T-cell (primary cell): ENCODE results near the gene CSNK1D. TPM values are rescaled to one million over a fixed set of nuclear protein-coding genes. Genes with fewer than 3 reads are reported as not detected.

Experiments used
- ATAC-seq, 4 experiments: fragments of 200-7000 bp in 3 of 4; fragments of 150-1000 bp in 1 of 4; cut with Tn5 transposase; replicated peaks in 1 of 4; 1 replicate in 3 of 4; 2 replicates in 1 of 4; pipeline ENCODE4 v1.10.0; 2021; ENCODE audit warnings: moderate library complexity in 3 of 4, mild to moderate bottlenecking in 2 of 4, moderate number of reproducible peaks in 1 of 4
- CTCF ChIA-PET, 2 donors: fragments of 300-600 bp; sonication (Branson Sonifier 250); formaldehyde crosslinking; loops; one replicate each; lab custom pipeline; 2022; ENCODE audit warnings: antibody characterized with exemption in 2 of 2; lab: Charles Lee
- POLR2A ChIA-PET, 2 donors: fragments of 300-600 bp; sonication (Branson Sonifier 250); formaldehyde crosslinking; loops; one replicate each; lab custom pipeline; 2022; ENCODE audit warnings: antibody characterized with exemption in 2 of 2; lab: Charles Lee
- DNase-seq, 35 experiments: peaks; one replicate each; pipeline versions ENCODE4 v3.0.0 to v3.0.0-alpha.2; 2013 to 2023
- H3K27ac ChIP-seq: one replicate; pipeline ENCODE4 v1.5.1; 2013; ENCODE audit warnings: low read length
- H3K27me3 ChIP-seq, 2 experiments: replicated peaks in 1 of 2; 1 replicate in 1 of 2; 2 replicates in 1 of 2; pipeline versions ENCODE4 v1.6.1 to v1.7.0; 2013; ENCODE audit warnings: low read length in 1 of 2, mixed read lengths in 1 of 2; ENCODE audit not compliant: control insufficient read depth in 2 of 2, insufficient read depth in 2 of 2; ENCODE audit errors: extremely low read depth in 1 of 2
- H3K36me3 ChIP-seq, 2 donors: 1 replicate in 1 of 2; 2 replicates in 1 of 2; pipeline versions ENCODE4 v1.6.1 to v1.7.0; 2013; ENCODE audit warnings: low read length in 1 of 2; ENCODE audit not compliant: control insufficient read depth in 2 of 2, insufficient read depth in 1 of 2; ENCODE audit errors: extremely low read depth in 1 of 2
- H3K4me1 ChIP-seq, 2 experiments: 1 replicate in 1 of 2; 2 replicates in 1 of 2; pipeline versions ENCODE4 v1.6.1 to v1.7.0; 2013; ENCODE audit warnings: low read length in 2 of 2, mixed read lengths in 1 of 2; ENCODE audit not compliant: insufficient read depth in 2 of 2, control insufficient read depth in 1 of 2; ENCODE audit errors: extremely low read depth in 1 of 2
- H3K4me3 ChIP-seq, 2 donors: 1 replicate in 1 of 2; 2 replicates in 1 of 2; pipeline versions ENCODE4 v1.5.1 to v1.7.0; 2013; ENCODE audit warnings: mild to moderate bottlenecking in 2 of 2, low read length in 1 of 2, moderate library complexity in 1 of 2; ENCODE audit not compliant: control insufficient read depth in 1 of 2; ENCODE audit errors: extremely low read depth in 1 of 2
- H3K9me3 ChIP-seq: 2 replicates; pipeline ENCODE4 v1.7.0; 2013
- H3K27ac Mint-ChIP-seq, 2 donors: one replicate each; pipeline ENCODE4 v1.8.0; 2020 to 2021; ENCODE audit warnings: mild to moderate bottlenecking in 2 of 2, mixed read lengths in 2 of 2
- H3K27me3 Mint-ChIP-seq, 2 donors: one replicate each; pipeline ENCODE4 v1.8.0; 2021 to 2022; ENCODE audit warnings: mixed read lengths in 2 of 2
- H3K36me3 Mint-ChIP-seq: one replicate; pipeline ENCODE4 v1.8.0; 2021; ENCODE audit warnings: mixed read lengths
- H3K4me1 Mint-ChIP-seq, 3 donors: one replicate each; pipeline ENCODE4 v1.8.0; 2020 to 2022; ENCODE audit warnings: mixed read lengths in 3 of 3, mild to moderate bottlenecking in 1 of 3
- H3K4me3 Mint-ChIP-seq, 3 donors: one replicate each; pipeline ENCODE4 v1.8.0; 2020 to 2022; ENCODE audit warnings: mild to moderate bottlenecking in 3 of 3, mixed read lengths in 3 of 3, moderate library complexity in 3 of 3
- H3K9me3 Mint-ChIP-seq, 3 donors: one replicate each; pipeline ENCODE4 v1.8.0; 2020 to 2022; ENCODE audit warnings: mixed read lengths in 3 of 3
- WGBS: methylation state at CpG from one replicate; pipeline ENCODE4 v1.1.5; 2013; ENCODE audit warnings: missing lambda C conversion rate; ENCODE audit not compliant: insufficient coverage; 5-methylcytosine and 5-hydroxymethylcytosine counted together
- total RNA-seq, 35 experiments: library from RNA in 6 of 35; stranded (reverse) in 6 of 35; fragments of 120-200 nt in 1 of 35; gene quantifications; one replicate each; pipeline versions ENCODE4 v1.2.1 to v1.2.4 and lab custom pipeline; 2013 to 2026

CSNK1D gene
- total RNA-seq, 5 donors from 2014 or later (not counting 1 experiment from before 2014, with no cell fraction given) = 177 to 273 (median 194) TPM

DNA sequence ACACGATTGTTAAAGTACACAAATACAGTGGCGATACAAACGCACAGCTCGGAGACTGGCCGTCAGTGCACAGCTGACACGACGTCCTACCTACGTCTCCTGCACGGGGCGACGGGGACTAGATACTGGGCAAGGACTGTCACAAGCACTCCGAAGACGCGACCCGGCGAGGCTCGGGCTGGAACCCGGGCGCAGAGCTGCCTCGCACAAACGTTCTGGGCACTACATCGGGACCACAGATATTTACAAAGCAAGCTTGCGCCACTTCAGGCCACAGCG lies 30.9 kb downstream of the CSNK1D start:
- Histone ChIP-seq H3K27ac (no peak overlapping the region), H3K9me3 (no peaks in the 10 kb centered on the region), H3K27me3 (no peaks in the 10 kb centered on the region), H3K4me1 (peaks cover 25 to 75% of the 10 kb centered on the region in 2 experiments), H3K4me3 (no peak overlapping the region), H3K36me3 (peaks cover 23 to 56% of the 10 kb centered on the region in 2 donors)
- POLR2A ChIA-PET = interaction anchor here in 1 of 2 donors (0.6 kb wide), 1 partner anchor 193 kb away, joined by 3 read pairs; no protein-coding TSS in a partner anchor
- Mint-ChIP-seq H3K4me1 (peaks cover 41 to 68% (median 67%) of the 10 kb centered on the region in 3 donors), H3K36me3 (peaks cover 30% of the 10 kb centered on the region), H3K9me3 (no peaks in the 10 kb centered on the region), H3K4me3 (no peak overlapping the region), H3K27ac (no peak overlapping the region), H3K27me3 (no peaks in the 10 kb centered on the region)
- DNase-seq (no peak), ATAC-seq (no peak)
- WGBS = 93% methylated on average over 21 of the region's 24 CpGs
- CTCF ChIA-PET = interaction anchor here in 1 of 2 donors (0.5 kb wide), 1 partner anchor 181 kb away, joined by 3 read pairs; no protein-coding TSS in a partner anchor

GRCh38 chr17:82241926-82242697 lies 31.4 kb downstream of the CSNK1D start:
- Histone ChIP-seq H3K9me3 (no peaks in the 10 kb centered on the region), H3K4me1 (peaks cover 25 to 73% of the 10 kb centered on the region in 2 experiments), H3K27ac (peak overlapping the region; percentile 52), H3K4me3 (no peak overlapping the region), H3K36me3 (peaks cover 23 to 51% of the 10 kb centered on the region in 2 donors), H3K27me3 (no peaks in the 10 kb centered on the region)
- ChIA-PET CTCF (interaction anchor here in 1 of 2 donors (0.5 kb wide), 1 partner anchor 182 kb away, joined by 3 read pairs; no protein-coding TSS in a partner anchor), POLR2A (interaction anchor here (0.6 kb wide), 2 partner anchors 192 to 426 kb away, joined by 3 to 4 read pairs; no protein-coding TSS in a partner anchor)
- H3K36me3 Mint-ChIP-seq = peaks cover 30% of the 10 kb centered on the region
- peaks cover 44 to 69% (median 66%) of the 10 kb centered on the region in 3 donors for H3K4me1 Mint-ChIP-seq
- peak overlapping the region; percentile 57 to 77 for H3K27ac Mint-ChIP-seq
- ATAC-seq = no peak
- H3K4me3 Mint-ChIP-seq = peak overlapping the region in 1 of 3 donors; percentile 81
- no peak for DNase-seq
- no peaks in the 10 kb centered on the region for H3K27me3 Mint-ChIP-seq
- 78% methylated on average over 14 of the region's 20 CpGs for WGBS
- no peaks in the 10 kb centered on the region for H3K9me3 Mint-ChIP-seq

- Histone ChIP-seq H3K36me3 (peaks cover 24 to 43% of the 10 kb centered on the region in 2 donors), H3K27ac (peak overlapping the region; percentile 52), H3K4me1 (peaks cover 25 to 74% of the 10 kb centered on the region in 2 experiments), H3K9me3 (no peaks in the 10 kb centered on the region), H3K4me3 (no peak overlapping the region), H3K27me3 (no peaks in the 10 kb centered on the region)
- no peaks in the 10 kb centered on the region for H3K9me3 Mint-ChIP-seq
- ChIA-PET CTCF (no interaction called here), POLR2A (interaction anchor here in 1 of 2 donors (0.6 kb wide), 1 partner anchor 26 kb away, joined by 4 read pairs; no protein-coding TSS in a partner anchor)
- H3K27me3 Mint-ChIP-seq = no peaks in the 10 kb centered on the region
- peak overlapping the region; percentile 57 to 77 for H3K27ac Mint-ChIP-seq
- DNase-seq (peak in 3 of 35 experiments; percentile 31 to 56 (median 38)), ATAC-seq (peak in 1 of 4 experiments; percentile 11)
- peak overlapping the region in 1 of 3 donors; percentile 81 for H3K4me3 Mint-ChIP-seq
- peaks cover 44 to 63% (median 63%) of the 10 kb centered on the region in 3 donors for H3K4me1 Mint-ChIP-seq
- H3K36me3 Mint-ChIP-seq = peaks cover 26% of the 10 kb centered on the region
- WGBS = 68% methylated on average over 22 of the region's 27 CpGs
Observed at GRCh38 chr17:82241183-82241925, 32.1 kb downstream of the CSNK1D start.

GRCh38 chr17:82240506-82241182 lies 32.9 kb downstream of the CSNK1D start:
- ChIA-PET POLR2A (interaction anchor here in 1 of 2 donors (0.6 kb wide), 1 partner anchor 27 kb away, joined by 4 read pairs; no protein-coding TSS in a partner anchor), CTCF (interaction anchor here (0.6 to 0.7 kb wide), 2 partner anchors 210 to 285 kb away, joined by 3 to 4 read pairs; no protein-coding TSS in a partner anchor)
- peaks cover 22 to 36% of the 10 kb centered on the region in 2 donors for H3K36me3 ChIP-seq
- H3K4me3 ChIP-seq = no peak overlapping the region
- Mint-ChIP-seq H3K27ac (peak overlapping the region; percentile 71 to 77), H3K27me3 (no peaks in the 10 kb centered on the region), H3K9me3 (no peaks in the 10 kb centered on the region), H3K4me3 (peak overlapping the region in 1 of 3 donors; percentile 81), H3K36me3 (peaks cover 20% of the 10 kb centered on the region), H3K4me1 (peaks cover 44 to 65% (median 65%) of the 10 kb centered on the region in 3 donors)
- H3K4me1 ChIP-seq = peaks cover 28 to 77% of the 10 kb centered on the region in 2 experiments
- no peaks in the 10 kb centered on the region for H3K9me3 ChIP-seq
- ATAC-seq (no peak), DNase-seq (no peak)
- H3K27me3 ChIP-seq = no peaks in the 10 kb centered on the region
- WGBS = 81% methylated on average over 12 of the region's 20 CpGs
- H3K27ac ChIP-seq = peak overlapping the region; percentile 47

GRCh38 chr17:82239926-82240505 lies 33.5 kb downstream of the CSNK1D start:
- CTCF ChIA-PET = interaction anchor here in 1 of 2 donors (0.6 kb wide), 1 partner anchor 285 kb away, joined by 4 read pairs; no protein-coding TSS in a partner anchor
- H3K4me3 Mint-ChIP-seq = peak overlapping the region in 1 of 3 donors; percentile 81
- POLR2A ChIA-PET = no interaction called here
- no peaks in the 10 kb centered on the region for H3K9me3 Mint-ChIP-seq
- peaks cover 44 to 69% (median 61%) of the 10 kb centered on the region in 3 donors for H3K4me1 Mint-ChIP-seq
- H3K36me3 Mint-ChIP-seq = peaks cover 16% of the 10 kb centered on the region
- H3K27me3 Mint-ChIP-seq = no peaks in the 10 kb centered on the region
- ATAC-seq = no peak
- peaks cover 28 to 78% of the 10 kb centered on the region in 2 experiments for H3K4me1 ChIP-seq
- peak overlapping the region; percentile 71 to 77 for H3K27ac Mint-ChIP-seq
- no peak for DNase-seq
- H3K4me3 ChIP-seq = no peak overlapping the region
- WGBS = 89% methylated on average over 21 of the region's 22 CpGs
- no peak overlapping the region for H3K27ac ChIP-seq
- H3K27me3 ChIP-seq = no peaks in the 10 kb centered on the region
- peaks cover 19 to 30% of the 10 kb centered on the region in 2 donors for H3K36me3 ChIP-seq
- no peaks in the 10 kb centered on the region for H3K9me3 ChIP-seq
